GM21529 (cell line): ENCODE data around the gene BEND6.
A peak's percentile ranks its signal among the peaks of the same experiment; 100 is the strongest.
"Not testable (repeated sequence)": the region's sequence is repeated elsewhere in the genome, so short reads cannot be mapped to it uniquely, and the experiment has no call there.

Source experiments
- ATAC-seq: cut with Tn5 transposase; IDR thresholded peaks from one replicate; pipeline ENCODE4 v1.9.1; 2021; ENCODE audit not compliant: unreplicated experiment

Gene BEND6

DNA sequence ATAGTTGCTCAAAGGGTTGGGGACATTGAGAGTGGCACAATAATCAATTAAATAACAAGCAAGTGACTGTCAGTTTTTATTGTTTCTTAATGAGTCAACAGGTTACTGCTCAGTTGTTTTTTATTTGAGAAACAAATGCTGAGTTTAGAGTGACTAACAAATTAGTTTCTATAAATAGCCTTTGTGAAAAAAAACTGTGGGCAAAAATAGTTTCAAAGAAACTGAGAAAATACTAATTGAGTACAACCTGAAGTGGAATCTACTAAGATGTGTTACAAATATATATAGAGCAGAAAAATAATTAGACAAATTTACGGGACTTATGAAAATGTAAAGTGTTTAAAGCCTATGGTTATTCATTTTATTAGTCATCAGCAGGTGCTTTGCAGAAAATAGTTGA lies 22.3 kb downstream of the BEND6 start:
- ATAC-seq: no peak

DNA sequence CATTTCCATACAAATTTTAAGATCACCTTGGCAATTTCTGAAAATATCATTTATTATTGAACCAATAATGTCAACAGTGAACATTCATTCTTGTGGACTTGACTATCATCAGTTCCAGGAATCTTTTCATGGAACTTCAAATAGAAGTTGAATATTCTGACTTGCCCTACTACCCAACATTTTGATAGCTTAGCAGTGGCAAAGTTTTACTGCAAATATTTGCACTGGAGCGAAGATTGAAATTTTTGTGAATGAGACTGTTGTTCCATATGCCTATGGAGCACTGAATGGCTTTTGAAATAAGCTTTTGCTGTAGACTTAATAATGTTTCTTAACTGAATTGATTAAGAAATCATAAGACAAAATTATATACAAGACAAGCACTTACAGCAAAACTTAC lies 23.6 kb downstream of the BEND6 start:
- ATAC-seq: no peak

DNA sequence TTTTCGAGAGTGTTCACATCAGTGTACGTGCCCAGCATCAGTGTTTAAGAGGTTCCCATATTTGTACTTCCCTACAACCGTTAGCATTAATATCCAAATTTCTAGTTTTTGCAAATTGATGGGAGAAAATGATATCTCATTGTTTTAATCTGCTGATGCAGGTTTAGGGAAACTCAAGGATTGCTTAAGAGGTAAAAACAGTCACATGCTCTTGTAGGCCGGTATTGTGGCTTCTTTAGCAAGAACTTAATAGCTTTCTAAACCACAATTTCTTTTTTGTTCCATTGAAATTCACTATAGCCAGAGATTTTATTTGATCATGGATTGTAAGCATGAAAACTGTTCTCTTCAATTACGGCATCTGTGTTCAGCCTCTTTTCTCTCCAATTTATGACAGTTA lies 29.5 kb downstream of the BEND6 start:
- no peak for ATAC-seq

DNA sequence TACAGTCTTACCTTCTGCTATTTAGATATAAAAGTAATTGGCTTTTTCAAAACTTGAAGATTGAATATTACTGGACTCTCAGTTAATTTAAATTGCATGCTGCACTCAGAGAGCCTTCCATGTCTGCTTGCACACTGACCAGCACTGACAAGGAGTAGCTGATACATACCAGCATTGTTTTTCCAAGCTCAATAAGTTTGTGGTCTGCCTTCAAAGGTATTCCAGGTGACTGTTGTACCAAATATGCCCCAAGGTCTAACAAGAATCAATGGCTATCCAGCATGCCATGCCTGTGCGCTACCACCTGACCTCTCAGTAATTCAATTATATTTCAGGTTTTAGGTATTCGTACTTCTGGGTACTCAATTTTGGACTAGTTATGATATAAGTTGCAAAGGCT lies 30.0 kb downstream of the BEND6 start:
- no peak for ATAC-seq

DNA sequence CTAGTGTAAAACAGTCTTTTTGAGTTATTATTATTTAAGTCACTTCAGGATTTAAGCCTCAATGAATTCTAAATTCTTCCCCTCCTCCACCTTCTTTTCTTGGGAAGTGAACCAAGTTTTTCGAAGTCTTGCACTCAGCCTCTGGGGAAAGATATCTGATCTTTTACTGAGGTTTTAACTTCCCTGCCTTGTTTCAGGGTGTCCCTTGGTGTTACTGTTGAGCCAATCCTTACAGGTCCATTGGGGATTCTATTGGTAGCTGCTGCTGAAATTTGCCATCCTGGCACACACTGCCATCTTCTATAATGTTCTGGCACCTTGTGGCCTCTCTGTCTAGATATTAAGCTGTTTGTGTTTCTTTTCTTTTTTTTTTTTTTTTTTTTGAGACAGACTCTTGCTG lies 31.7 kb downstream of the BEND6 start:
- no peak for ATAC-seq

DNA sequence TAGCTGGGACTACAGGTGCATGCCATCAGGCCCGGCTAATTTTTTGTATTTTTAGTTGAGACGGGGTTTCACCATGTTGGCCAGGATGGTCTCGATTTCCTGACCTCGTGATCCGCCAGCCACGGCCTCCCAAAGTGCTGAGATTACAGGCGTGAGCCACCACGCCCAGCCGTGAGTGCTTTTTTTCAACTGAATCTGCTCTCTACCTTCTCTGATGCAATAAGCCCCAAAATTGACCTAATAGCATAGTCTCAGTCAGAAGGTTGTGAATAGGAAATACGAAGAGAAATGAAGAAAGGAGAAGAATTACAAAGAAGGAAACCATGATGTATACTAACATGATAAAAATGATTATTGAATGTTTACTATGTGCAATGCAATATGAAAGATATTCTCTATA lies 33.2 kb downstream of the BEND6 start:
- ATAC-seq: no peak

DNA sequence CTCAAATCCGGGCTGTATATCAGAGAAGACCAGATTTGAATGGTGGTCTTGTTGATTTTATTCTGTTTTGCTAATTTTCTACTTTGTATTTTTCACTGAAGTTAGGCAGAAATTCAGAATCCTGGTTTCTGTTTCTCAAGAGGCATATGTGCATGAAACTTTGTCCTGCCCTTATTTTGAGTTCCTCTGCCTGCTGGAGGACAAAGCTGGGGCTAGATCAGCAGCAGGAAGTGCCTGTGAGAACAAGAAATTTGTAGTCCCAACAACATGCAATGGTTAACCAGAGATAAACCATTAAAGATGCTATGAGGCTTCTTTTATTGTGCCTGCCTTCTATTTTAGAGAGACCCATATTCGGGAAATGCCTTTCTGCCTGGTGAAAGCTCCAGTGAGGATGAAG lies 37.1 kb downstream of the BEND6 start:
- no peak for ATAC-seq

DNA sequence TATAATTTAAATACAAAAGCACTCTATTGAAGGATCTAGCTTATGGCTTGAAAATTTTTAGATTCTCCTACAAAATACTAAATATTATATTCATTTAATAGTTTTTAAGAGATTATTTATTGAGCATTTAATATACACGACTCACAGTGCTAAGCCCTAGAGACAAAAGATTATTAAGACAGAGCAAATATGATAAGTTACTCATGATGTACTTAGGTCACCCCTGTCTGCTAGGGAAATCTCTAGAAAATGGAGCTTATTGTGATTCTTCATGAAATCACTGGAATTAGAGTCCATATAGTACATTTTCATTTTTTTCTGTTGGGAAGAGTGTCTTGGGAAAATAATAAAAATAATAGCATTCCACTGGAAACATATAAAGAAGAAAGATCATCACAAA lies 37.8 kb downstream of the BEND6 start:
- ATAC-seq: no peak

DNA sequence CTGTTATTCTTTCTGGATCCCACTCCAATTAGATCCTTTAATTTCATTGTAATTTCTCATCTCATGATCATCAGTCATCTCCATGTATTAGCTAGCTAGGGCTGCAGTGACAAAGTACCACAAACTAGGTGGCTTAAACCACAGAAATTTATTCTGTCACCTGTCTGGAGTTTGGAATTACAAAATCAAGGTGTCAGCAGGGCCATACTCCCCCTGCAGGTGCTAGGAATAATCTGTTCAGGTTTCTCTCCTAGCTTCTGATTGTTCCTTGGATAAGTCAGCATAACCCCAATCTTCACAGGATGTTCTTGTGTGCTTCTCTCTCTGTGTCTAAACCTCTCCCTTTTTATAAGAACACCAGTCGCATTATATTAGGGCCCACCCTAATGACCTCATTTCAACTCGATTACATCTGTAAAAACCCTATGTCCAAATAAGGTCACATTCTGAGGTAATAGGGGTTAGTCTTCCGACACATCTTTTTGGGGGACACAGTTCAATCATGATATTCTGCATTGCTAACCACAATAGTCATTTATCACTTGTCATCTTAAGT lies 40.5 kb downstream of the BEND6 start:
- no peak for ATAC-seq

DNA sequence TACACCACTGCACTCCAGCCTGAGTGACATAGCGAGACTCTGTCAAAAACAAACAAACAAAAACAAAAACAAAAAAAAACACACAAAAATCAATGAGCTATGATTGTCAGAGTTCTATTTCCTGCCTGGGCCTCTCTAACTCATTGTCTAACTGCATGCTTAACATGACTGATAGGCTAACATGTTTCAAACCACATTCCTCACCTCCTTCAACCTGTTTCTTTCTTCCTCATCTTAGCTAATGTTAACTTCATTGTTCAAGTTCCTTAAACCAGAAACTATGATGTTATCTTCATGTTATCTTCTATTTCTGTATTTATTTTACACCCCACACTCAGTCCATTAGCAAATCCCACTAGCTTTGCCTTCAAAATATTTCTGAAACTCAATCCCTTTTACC lies 41.5 kb downstream of the BEND6 start:
- ATAC-seq: no peak

DNA sequence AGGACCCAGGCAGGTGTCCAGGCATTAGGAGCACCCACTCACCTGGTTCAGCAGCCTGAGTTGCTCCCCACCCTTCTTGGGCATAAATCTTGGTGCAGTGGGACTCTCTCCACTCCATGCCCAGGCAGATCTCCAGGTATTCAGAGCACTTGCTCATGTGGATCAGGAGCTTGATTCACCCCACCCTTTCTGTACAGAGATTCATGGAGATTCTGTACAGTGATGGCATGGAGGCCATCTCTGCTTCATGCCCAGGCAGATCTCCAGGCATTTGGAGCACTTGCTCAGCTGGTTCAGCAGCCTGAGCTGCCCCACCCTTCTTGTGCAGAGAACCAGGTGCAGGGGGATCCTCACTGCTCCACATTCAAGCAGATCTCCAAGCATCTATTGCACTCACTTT lies 44.1 kb downstream of the BEND6 start:
- no peak for ATAC-seq

DNA sequence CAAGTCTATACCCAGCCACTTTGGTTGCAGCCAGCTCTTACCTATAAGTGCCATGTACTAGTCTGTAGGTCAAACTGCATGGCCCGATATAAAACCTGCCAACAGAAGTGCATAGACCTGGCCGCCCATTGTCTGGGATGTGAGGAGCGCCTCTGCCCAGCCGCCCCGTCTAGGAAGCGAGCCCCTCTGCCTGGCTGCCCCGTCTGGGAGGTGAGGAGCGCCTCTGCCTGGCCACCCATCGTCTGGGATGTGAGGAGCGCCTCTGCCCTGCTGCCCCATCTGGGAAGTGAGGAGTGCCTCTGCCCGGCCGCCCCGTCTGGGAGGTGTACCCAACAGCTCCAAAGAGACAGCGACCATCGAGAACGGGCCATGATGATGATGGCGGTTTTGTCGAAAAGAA lies 44.8 kb downstream of the BEND6 start:
- ATAC-seq: not testable (repeated sequence)

DNA sequence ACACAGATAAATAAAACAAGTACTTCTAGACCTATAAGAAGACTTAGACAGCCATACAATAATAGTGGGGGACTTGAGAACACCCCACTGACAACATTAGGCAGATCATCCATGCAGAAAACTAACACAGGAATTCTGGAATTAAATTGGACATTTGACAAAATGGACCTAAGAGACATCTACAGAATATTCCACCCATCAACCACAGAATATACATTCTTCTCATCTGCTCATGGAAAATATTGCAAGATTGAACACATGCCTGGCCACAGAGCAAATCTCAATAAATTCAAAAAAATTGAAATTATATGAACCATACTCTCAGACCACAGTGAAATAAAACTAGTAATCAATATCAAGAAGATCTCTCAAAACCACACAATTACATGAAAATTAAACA lies 47.3 kb downstream of the BEND6 start:
- ATAC-seq: no peak

DNA sequence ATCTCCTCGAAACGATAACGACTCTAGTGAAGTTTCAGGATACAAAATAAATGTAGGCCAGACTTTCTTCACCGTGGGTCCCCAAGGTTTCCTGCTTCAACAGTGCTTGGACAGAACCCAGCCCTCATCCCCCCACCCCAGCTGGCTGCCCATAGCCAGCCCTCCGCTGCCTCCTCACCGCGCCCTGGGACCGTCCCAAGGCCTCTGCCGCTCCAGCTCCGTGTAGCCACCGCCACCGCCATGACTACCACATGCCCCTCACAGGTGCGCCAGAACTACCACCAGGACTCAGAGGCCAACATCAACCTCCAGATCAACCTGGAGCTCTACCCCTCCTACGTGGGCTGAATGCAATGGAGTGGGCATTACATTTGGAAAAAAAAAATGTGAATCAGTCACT lies 49.4 kb downstream of the BEND6 start:
- ATAC-seq: no peak

DNA sequence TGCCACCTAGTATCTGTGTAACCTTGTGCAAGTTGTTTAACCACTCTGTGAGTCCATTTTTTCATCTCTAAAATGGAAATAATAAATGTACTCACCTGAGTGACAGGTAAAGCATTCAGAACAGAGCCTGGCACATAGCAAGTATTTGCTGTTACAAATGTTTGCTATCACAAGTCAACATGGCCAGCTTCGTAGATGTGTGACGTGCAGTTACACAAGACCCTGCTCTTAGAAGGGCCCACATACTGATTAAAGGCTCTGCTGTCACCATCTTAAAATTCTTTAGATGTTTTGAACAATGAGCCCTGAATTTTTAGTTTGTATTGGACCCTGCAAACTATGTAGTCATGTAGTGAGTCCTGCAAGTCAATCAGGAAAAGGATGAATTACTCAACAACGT lies 51.2 kb downstream of the BEND6 start:
- ATAC-seq: no peak

DNA sequence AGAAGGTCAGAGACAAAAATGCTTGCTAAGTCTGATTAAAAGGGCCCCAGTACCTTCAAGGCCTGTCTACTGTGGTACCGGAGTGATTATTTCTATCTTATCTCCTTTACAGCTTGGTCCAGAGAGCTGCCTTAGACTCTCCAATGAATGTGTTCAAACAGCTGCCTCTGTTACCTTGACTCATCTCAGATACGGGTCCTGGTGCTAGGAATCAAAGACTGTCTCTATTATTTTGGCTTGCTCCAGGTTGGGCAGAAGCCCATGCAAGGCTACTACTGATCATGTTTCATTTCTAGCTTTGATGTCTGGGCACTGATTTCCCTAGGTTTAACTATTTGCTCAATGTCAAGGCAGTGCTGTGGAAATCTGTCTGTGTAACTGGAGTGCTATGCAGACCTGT lies 53.2 kb downstream of the BEND6 start:
- not testable (repeated sequence) for ATAC-seq

DNA sequence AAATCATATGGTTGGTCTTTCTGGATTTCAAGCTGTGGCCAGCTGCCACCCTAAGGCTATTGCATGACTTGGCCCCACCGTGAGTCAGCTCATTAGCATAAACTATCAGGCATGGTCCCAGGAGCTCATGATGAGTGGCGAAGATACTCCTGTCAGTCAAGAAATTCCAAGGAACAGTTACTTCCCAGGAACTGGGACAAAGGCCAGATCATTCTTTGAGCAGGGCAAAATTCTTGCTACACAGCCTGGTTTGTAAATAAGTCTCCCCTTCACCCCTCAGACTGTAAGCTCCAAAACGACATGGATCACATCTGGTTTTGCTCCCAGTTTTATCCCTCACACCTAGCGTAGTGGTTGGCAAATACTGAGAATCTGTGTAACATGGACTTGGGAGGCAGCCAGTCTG lies 58.6 kb downstream of the BEND6 start:
- no peak for ATAC-seq

DNA sequence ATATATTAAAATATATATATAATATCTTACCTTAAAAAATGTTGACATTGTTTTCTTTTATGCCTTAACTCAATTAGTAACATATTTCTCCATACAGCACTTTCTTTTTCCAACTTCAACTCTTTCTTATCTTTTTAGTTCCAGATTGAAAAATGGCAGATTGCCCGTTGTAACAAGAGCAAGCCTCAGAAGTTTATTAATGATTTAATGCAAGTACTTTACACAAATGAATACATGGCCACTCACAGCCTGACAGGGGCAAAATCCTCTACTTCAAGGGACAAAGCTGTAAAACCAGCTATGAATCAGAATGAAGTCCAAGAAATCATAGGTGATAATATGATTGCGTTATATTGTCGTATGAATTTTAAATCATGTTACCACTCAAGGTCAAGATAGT lies 62.2 kb downstream of the BEND6 start:
- ATAC-seq: no peak

DNA sequence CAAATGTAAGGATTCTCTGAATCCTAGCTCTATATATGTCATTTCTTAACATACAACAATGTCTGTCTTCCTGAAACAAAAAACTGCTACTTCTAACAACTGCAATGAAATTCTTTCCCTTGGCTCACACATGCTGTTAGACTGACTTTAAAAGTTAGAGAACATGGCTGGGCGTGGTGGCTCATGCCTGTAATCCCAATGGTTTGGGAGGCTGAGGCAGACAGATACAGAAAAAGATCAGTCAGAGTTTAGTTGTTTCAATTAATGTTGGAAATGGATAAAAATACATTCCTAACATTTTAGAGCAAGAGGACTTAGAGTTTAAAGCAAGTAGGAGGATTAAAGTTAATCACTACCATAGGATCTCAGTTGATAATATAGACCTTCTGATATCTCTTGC lies 62.9 kb downstream of the BEND6 start:
- no peak for ATAC-seq

DNA sequence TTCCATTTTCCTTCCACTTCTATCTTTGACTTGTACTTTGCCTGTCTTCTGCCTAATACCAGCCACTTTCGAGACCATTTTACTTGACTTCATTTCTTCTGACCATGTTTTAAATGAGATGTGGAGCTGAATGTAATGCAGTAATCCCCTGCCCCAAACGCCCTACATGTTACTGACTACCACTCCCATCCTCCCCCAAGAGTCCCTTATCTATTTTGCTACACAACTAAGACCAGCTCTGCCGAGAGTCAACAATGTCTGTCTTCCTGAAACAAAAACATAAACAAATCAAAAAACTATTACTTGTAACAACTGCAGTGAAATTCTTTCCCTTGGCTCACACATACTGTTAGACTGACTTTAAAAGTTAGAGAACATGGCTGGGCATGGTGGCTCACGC lies 64.5 kb downstream of the BEND6 start:
- ATAC-seq: no peak

DNA sequence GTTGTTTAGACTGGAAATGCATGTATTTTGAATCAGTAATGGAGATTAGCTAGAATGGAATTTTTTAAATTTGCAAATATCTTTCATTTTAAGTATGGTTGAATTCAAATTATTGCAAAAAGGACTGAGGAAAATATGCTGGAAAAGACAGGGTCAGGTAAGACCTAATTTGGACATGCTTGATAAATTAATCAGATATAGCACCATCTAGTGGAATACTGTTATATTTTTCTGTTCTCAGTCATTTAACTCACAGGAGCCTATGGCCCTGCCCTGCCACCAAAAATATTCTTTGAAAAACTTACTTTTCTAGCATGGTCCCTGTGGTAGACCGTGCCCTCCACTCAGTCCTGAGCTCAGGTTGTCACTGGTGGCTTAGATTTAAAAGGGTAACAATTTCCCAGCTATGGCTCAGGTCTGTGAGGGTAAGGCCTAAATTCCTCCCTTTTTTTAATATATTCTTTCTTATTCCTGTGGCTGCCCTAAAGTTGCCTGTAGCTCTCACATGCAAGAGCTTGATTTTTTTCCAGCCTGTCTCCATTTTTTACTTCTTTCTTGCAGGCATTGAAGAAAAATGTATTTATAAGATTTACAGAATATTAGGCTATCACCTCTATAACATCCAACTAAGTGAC lies 66.3 kb downstream of the BEND6 start:
- ATAC-seq: peak; percentile 86

DNA sequence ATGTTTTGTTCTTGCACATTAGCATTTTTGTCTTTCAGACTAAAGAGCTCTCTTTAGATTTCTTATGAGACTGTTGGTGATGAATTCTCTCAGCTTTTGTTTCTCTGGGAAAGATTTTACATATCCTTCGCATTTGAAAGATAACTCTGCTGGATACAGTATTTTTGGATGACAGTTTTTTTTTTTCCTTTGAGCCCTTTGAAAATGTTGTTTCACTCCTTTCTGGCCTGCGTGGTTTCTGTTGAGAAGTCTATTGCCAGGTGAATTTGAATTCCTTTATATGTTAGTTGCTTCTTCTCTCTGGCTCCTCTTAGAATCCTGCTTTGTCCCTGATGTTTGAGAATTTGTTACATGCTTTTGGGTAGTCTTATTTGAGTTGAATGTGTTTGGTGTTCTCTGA lies 69.4 kb downstream of the BEND6 start:
- ATAC-seq: no peak

DNA sequence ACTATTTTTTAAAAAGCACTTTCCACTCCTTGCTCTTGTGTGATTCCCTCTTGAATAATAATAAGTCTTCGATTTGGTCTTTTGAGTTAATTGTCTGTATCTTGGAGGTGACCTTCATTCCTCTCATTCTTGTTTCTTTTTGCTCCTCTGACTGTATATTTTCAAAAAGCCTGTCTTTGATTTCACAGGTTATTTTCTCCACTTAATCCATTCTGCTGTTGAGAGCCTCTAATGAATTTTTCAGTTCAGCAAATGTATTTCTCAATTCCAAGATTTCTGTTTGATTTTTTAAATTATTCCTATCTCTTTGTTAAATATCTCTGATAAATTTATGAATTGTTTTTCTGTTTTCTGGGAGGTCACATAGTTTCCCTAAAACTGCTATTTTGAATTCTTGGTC lies 69.9 kb downstream of the BEND6 start:
- no peak for ATAC-seq
